Mesenchymal stem cell (in vitro differentiated cells and primary cell): Measurements from ENCODE around the gene RUFY3.
"Not testable (repeated sequence)": the region's sequence is repeated elsewhere in the genome, so short reads cannot be mapped to it uniquely, and the experiment has no call there.

Experiments
- DNase-seq: peaks from one replicate; pipeline ENCODE4 v3.0.0-alpha.2; 2013
- H2AFZ ChIP-seq: one replicate; pipeline ENCODE4 v1.6.1; 2013; ENCODE audit warnings: low read depth, mild to moderate bottlenecking, control low read depth, inconsistent platforms, low read length, moderate library complexity
- H2AK5ac ChIP-seq: 2 replicates; pipeline ENCODE4 v1.6.1; 2013; ENCODE audit warnings: low read length, moderate library complexity, mild to moderate bottlenecking, inconsistent platforms; ENCODE audit not compliant: severe bottlenecking
- H2BK120ac ChIP-seq: one replicate; pipeline ENCODE4 v1.6.1; 2013; ENCODE audit warnings: low read depth, mild to moderate bottlenecking, inconsistent platforms, low read length, moderate library complexity
- H2BK12ac ChIP-seq, 2 experiments: one replicate each; pipeline ENCODE4 v1.6.1; 2013; ENCODE audit warnings: inconsistent platforms in 2 of 2, low read length in 2 of 2, mild to moderate bottlenecking in 2 of 2, moderate library complexity in 2 of 2, control low read depth in 1 of 2
- H2BK15ac ChIP-seq: one replicate; pipeline ENCODE4 v1.6.1; 2013; ENCODE audit warnings: mild to moderate bottlenecking, low read depth, inconsistent platforms; ENCODE audit not compliant: poor library complexity, severe bottlenecking
- H2BK5ac ChIP-seq: 2 replicates; pipeline ENCODE4 v1.6.1; 2013; ENCODE audit warnings: low read depth, mild to moderate bottlenecking, low read length, control low read depth, inconsistent platforms; ENCODE audit not compliant: poor library complexity, severe bottlenecking
- H3K14ac ChIP-seq, 2 experiments: one replicate each; pipeline ENCODE4 v1.6.1; 2013; ENCODE audit warnings: inconsistent platforms in 2 of 2, low read length in 2 of 2, control low read depth in 1 of 2, mild to moderate bottlenecking in 1 of 2, moderate library complexity in 1 of 2
- H3K18ac ChIP-seq, 2 experiments: one replicate each; pipeline ENCODE4 v1.6.1; 2013; ENCODE audit warnings: inconsistent platforms in 2 of 2, low read length in 2 of 2, control low read depth in 1 of 2, low read depth in 1 of 2, mild to moderate bottlenecking in 1 of 2
- H3K23ac ChIP-seq, 2 experiments: one replicate each; pipeline ENCODE4 v1.6.1; 2013; ENCODE audit warnings: inconsistent platforms in 2 of 2, low read length in 2 of 2, mild to moderate bottlenecking in 2 of 2, moderate library complexity in 2 of 2, control low read depth in 1 of 2
- H3K27ac ChIP-seq: 2 replicates; pipeline ENCODE4 v1.5.1; 2013; ENCODE audit warnings: mild to moderate bottlenecking, moderate library complexity, low read length, control low read depth, inconsistent platforms; ENCODE audit not compliant: poor library complexity, severe bottlenecking
- H3K27me3 ChIP-seq, 2 experiments: 2 replicates each; pipeline versions ENCODE4 v1.6.1 to v1.7.0; 2013; ENCODE audit warnings: low read length in 2 of 2, mild to moderate bottlenecking in 2 of 2, moderate library complexity in 2 of 2, control low read depth in 1 of 2, inconsistent platforms in 1 of 2; ENCODE audit not compliant: control insufficient read depth in 1 of 2, insufficient read depth in 1 of 2
- H3K36me3 ChIP-seq, 2 experiments: 2 replicates each; pipeline versions ENCODE4 v1.6.1 to v1.7.0; 2013; ENCODE audit warnings: low read length in 2 of 2, control low read depth in 1 of 2, inconsistent platforms in 1 of 2, low read depth in 1 of 2, mild to moderate bottlenecking in 1 of 2; ENCODE audit not compliant: insufficient read depth in 2 of 2, control insufficient read depth in 1 of 2
- H3K4ac ChIP-seq, 2 experiments: one replicate each; pipeline ENCODE4 v1.6.1; 2013; ENCODE audit warnings: inconsistent platforms in 2 of 2, low read length in 2 of 2, mild to moderate bottlenecking in 2 of 2, moderate library complexity in 2 of 2, control low read depth in 1 of 2, low read depth in 1 of 2
- H3K4me1 ChIP-seq: 2 replicates; pipeline ENCODE4 v1.6.1; 2013; ENCODE audit warnings: low read depth, low read length, control low read depth; ENCODE audit not compliant: control insufficient read depth, insufficient read depth
- H3K4me2 ChIP-seq: 2 replicates; pipeline ENCODE4 v1.6.1; 2013; ENCODE audit warnings: low read length, mild to moderate bottlenecking, inconsistent platforms; ENCODE audit not compliant: poor library complexity, severe bottlenecking
- H3K4me3 ChIP-seq, 2 experiments: 2 replicates each; pipeline versions ENCODE4 v1.5.1 to v1.7.0; 2013; ENCODE audit warnings: low read length in 2 of 2, mild to moderate bottlenecking in 2 of 2, control low read depth in 1 of 2, low read depth in 1 of 2; ENCODE audit not compliant: insufficient read depth in 1 of 2
- H3K79me1 ChIP-seq: replicated peaks from 2 replicates; pipeline ENCODE4 v1.6.1; 2013; ENCODE audit warnings: mild to moderate bottlenecking, control low read depth, low read length, inconsistent platforms; ENCODE audit not compliant: poor library complexity, severe bottlenecking
- H3K9ac ChIP-seq: 2 replicates; pipeline ENCODE4 v1.7.0; 2013; ENCODE audit warnings: mild to moderate bottlenecking, low read length, moderate library complexity
- H3K9me3 ChIP-seq: 2 replicates; pipeline ENCODE4 v1.7.0; 2013; ENCODE audit warnings: mild to moderate bottlenecking, low read length; ENCODE audit not compliant: control insufficient read depth
- H4K8ac ChIP-seq: one replicate; pipeline ENCODE4 v1.6.1; 2013; ENCODE audit warnings: inconsistent platforms, mild to moderate bottlenecking, low read length, moderate library complexity
- H4K91ac ChIP-seq: one replicate; pipeline ENCODE4 v1.6.1; 2013; ENCODE audit warnings: mild to moderate bottlenecking, low read length, inconsistent platforms
- WGBS: methylation state at CpG from one replicate; pipeline ENCODE4 v1.1.7; 2013; ENCODE audit warnings: mixed read lengths; 5-methylcytosine and 5-hydroxymethylcytosine counted together

The RUFY3 gene

DNA sequence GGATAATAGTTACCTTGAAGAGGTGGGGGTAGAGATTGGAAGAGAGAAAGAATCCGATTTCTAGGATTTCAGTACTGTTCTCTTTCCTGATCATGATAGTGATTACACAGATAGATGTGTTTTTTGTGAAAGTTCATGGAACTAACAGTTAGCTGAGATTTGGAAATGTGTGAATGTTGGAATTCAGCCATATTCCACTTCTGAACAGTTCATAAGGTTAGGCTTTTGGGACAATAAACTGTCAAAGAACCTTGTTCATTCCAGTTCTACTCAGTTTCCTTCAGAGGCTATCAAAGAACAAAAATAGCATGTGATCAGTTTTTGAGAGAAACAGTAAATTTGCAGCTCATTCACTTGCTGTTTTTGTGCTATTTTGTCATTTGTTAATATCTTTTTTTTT, 43.6 kb downstream of the RUFY3 start:
- no peak overlapping the region for H2BK15ac ChIP-seq
- H3K36me3 ChIP-seq: peaks cover 3 to 81% of the 10 kb centered on the region in 2 experiments
- no peaks in the 10 kb centered on the region for H3K27me3 ChIP-seq
- no peak overlapping the region for H2AFZ ChIP-seq
- H2AK5ac ChIP-seq: no peak overlapping the region
- WGBS: 100% methylated on average over 1 of the region's 1 CpG
- H3K18ac ChIP-seq: no peak overlapping the region
- no peaks in the 10 kb centered on the region for H3K9me3 ChIP-seq
- DNase-seq: no peak
- no peak overlapping the region for H3K4me3 ChIP-seq
- H3K4me1 ChIP-seq: no peaks in the 10 kb centered on the region
- no peak overlapping the region for H3K23ac ChIP-seq
- no peak overlapping the region for H3K27ac ChIP-seq
- H4K8ac ChIP-seq: no peak overlapping the region
- H4K91ac ChIP-seq: no peak overlapping the region
- no peak overlapping the region for H2BK120ac ChIP-seq
- no peak overlapping the region for H3K14ac ChIP-seq
- H2BK5ac ChIP-seq: no peak overlapping the region
- no peak overlapping the region for H3K9ac ChIP-seq
- no peak overlapping the region for H3K4ac ChIP-seq
- peaks cover 12% of the 10 kb centered on the region for H3K79me1 ChIP-seq
- no peak overlapping the region for H3K4me2 ChIP-seq
- no peak overlapping the region for H2BK12ac ChIP-seq

GRCh38 chr4:70768301-70768948, 46.7 kb downstream of the RUFY3 start:
- Histone ChIP-seq H2BK120ac (no peak overlapping the region), H3K9ac (no peak overlapping the region), H2AFZ (no peak overlapping the region), H3K36me3 (peaks cover 7 to 91% of the 10 kb centered on the region in 2 experiments), H3K18ac (no peak overlapping the region), H3K4me3 (no peak overlapping the region), H2BK5ac (no peak overlapping the region), H3K27me3 (no peaks in the 10 kb centered on the region), H3K4ac (no peak overlapping the region), H3K14ac (no peak overlapping the region), H3K79me1 (peaks cover 4% of the 10 kb centered on the region), H4K8ac (no peak overlapping the region), H3K23ac (no peak overlapping the region), H4K91ac (no peak overlapping the region), H2AK5ac (no peak overlapping the region), H2BK15ac (no peak overlapping the region), H2BK12ac (no peak overlapping the region), H3K27ac (no peak overlapping the region), H3K4me2 (no peak overlapping the region), H3K4me1 (no peaks in the 10 kb centered on the region), H3K9me3 (no peaks in the 10 kb centered on the region)
- 98% methylated on average over 3 of the region's 3 CpGs for WGBS
- no peak for DNase-seq

GRCh38 chr4:70769396-70769795, 47.6 kb downstream of the RUFY3 start:
- H2BK12ac ChIP-seq, H3K27me3 ChIP-seq, H2BK120ac ChIP-seq, H3K14ac ChIP-seq, H2AK5ac ChIP-seq, H3K4ac ChIP-seq, H2BK15ac ChIP-seq, H3K9ac ChIP-seq, H2BK5ac ChIP-seq, H2AFZ ChIP-seq, H4K8ac ChIP-seq, H3K4me3 ChIP-seq, H4K91ac ChIP-seq, H3K4me1 ChIP-seq, H3K79me1 ChIP-seq, H3K4me2 ChIP-seq, H3K9me3 ChIP-seq, H3K18ac ChIP-seq, DNase-seq, H3K23ac ChIP-seq, H3K27ac ChIP-seq: not testable (repeated sequence)
- peaks cover 7 to 89% of the 10 kb centered on the region in 2 experiments for H3K36me3 ChIP-seq
- WGBS: 100% methylated on average over 1 of the region's 1 CpG

DNA sequence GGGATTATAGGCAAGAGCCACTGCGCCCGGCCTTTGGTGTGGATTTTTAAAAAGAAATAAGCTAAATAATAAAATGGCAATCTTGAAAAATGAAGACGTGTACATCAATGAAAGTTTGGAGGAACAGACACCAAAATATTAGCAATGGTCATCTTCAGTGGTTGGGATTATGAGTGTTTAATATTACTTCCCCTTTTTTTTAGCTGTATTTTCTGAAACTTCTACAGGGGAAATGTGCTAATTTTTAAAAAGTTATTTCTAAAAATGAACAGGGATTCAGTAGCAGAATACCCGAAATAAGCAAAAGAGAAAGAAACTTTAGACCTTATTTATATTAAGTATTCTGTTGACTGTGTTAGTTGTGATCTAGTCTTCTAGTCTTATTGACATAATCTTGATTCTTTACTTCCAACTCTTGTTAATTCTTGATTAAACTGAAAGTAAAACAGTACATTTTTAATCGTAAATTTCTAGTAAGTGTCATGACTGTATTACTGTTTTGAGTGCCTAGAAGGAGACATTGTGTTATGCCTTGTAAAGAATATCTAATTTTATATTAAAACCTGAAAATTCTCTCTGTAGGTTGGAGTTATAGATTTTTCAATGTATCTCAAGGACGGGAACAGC, 51.3 kb downstream of the RUFY3 start:
- no peak overlapping the region for H3K14ac ChIP-seq
- DNase-seq: no peak
- no peak overlapping the region for H3K18ac ChIP-seq
- peaks cover 2% of the 10 kb centered on the region for H3K79me1 ChIP-seq
- H3K4ac ChIP-seq: no peak overlapping the region
- H3K36me3 ChIP-seq: peaks cover 9 to 92% of the 10 kb centered on the region in 2 experiments
- no peak overlapping the region for H3K4me2 ChIP-seq
- no peak overlapping the region for H2BK12ac ChIP-seq
- H2AFZ ChIP-seq: no peak overlapping the region
- no peaks in the 10 kb centered on the region for H3K9me3 ChIP-seq
- no peaks in the 10 kb centered on the region for H3K27me3 ChIP-seq
- H3K4me3 ChIP-seq: no peak overlapping the region
- no peak overlapping the region for H2AK5ac ChIP-seq
- no peaks in the 10 kb centered on the region for H3K4me1 ChIP-seq
- no peak overlapping the region for H3K23ac ChIP-seq
- no peak overlapping the region for H4K91ac ChIP-seq
- no peak overlapping the region for H2BK120ac ChIP-seq
- H2BK15ac ChIP-seq: no peak overlapping the region
- H4K8ac ChIP-seq: no peak overlapping the region
- 100% methylated on average over 4 of the region's 6 CpGs for WGBS
- no peak overlapping the region for H3K27ac ChIP-seq
- no peak overlapping the region for H2BK5ac ChIP-seq
- no peak overlapping the region for H3K9ac ChIP-seq
